ENCODE results near the gene PADI6.

DNA sequence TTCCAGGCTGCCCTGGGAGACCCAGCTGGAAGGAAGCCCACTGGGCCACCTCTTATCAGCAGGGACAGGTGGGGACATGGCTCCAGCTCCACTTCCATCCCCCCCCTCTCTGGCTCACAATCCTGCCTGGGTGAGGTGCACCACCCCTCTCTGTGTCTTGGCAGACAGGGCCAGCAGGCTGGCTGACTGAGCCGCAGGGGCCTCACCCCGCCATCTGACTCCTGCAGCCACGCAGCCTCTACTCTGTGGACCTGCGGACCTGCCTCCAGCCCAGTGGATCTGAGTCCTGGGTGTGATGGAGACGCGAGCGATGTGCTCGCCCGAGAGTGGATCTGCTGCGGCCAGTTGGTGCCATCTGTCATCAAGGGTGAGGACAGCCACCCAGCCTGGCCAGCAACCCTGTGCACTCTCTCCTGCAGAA, 37.4 kb downstream of the PADI6 start:
- TF ChIP-seq GABPA (IDR thresholded peaks at IDR 0.05; ENCODE audit: low read depth) (no peak), POLR2AphosphoS5 (IDR thresholded peaks at IDR 0.05; ENCODE audit: low read depth, low read length) (no peak), FOXM1 (IDR thresholded peaks at IDR 0.05; ENCODE audit: low read depth) (no peak)
